Sigmoid colon (tissue), 4 donors: ENCODE data around the gene TRANK1.
"Not testable (repeated sequence)": the region's sequence is repeated elsewhere in the genome, so short reads cannot be mapped to it uniquely, and the experiment has no call there.

Experiments
- CTCF ChIP-seq, 4 experiments: fragments of 450-650 bp in 3 of 4; fragments of 200-600 bp in 1 of 4; IDR thresholded peaks; one replicate each; pipeline ENCODE4 v1.5.1; 2016 to 2019; ENCODE audit warnings: antibody characterized with exemption in 4 of 4, mild to moderate bottlenecking in 3 of 4, moderate library complexity in 2 of 4
- EP300 ChIP-seq, 4 donors: sonication (generic); formaldehyde crosslinking; IDR thresholded peaks; one replicate each; pipeline ENCODE4 v1.6.1; 2017; ENCODE audit warnings: antibody characterized with exemption in 4 of 4
- POLR2A ChIP-seq, 2 donors: fragments of 450-650 bp; IDR thresholded peaks; one replicate each; pipeline ENCODE4 v1.6.1; 2016; ENCODE audit warnings: antibody characterized with exemption in 2 of 2, mild to moderate bottlenecking in 2 of 2, moderate library complexity in 2 of 2
- POLR2AphosphoS5 ChIP-seq, 4 donors: sonication (generic); formaldehyde crosslinking; IDR thresholded peaks; one replicate each; pipeline ENCODE4 v1.6.1; 2017; ENCODE audit warnings: antibody characterized with exemption in 4 of 4

GRCh38 chr3:36947814-36948213 is 3.0 kb upstream of the TRANK1 start:
- TF ChIP-seq POLR2A, CTCF, EP300, POLR2AphosphoS5 (IDR thresholded peaks at IDR 0.05): not testable (repeated sequence)
